GM12801 (cell line): ENCODE data around the gene CD4.

Experiments
- CTCF ChIP-seq: IDR thresholded peaks from one replicate; pipeline ENCODE4 v1.5.1; 2011; ENCODE audit warnings: control low read depth; ENCODE audit not compliant: insufficient read length; ENCODE audit errors: extremely low read depth

The CD4 gene

GRCh38 chr12:6858799-6859198 lies 69.5 kb downstream of the CD4 start:
- no peak for TF ChIP-seq CTCF

DNA sequence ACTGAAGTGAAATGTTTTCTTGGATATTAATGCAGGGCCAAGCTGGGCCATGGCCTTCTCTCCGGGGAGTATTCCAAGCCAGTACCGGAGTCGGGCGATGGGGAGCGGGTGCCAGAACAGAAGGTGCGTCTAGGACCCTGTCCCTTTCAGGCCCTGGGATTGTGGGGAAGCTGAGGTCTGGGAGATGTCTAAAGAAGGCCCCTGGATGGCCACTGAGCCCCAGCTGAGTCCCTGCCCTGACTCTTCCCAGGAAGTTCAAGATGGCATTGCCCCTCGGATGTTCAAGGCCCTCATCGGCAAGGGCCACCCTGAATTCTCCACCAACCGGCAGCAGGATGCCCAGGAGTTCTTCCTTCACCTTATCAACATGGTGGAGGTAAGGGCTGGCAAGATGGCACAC lies 70.8 kb downstream of the CD4 start:
- TF ChIP-seq CTCF, result no peak

GRCh38 chr12:6860942-6861341 lies 71.6 kb downstream of the CD4 start:
- no peak for TF ChIP-seq CTCF

GRCh38 chr12:6861391-6861790 lies 72.1 kb downstream of the CD4 start:
- TF ChIP-seq CTCF, result no peak

GRCh38 chr12:6863033-6863432 lies 73.7 kb downstream of the CD4 start:
- TF ChIP-seq CTCF, result no peak

- TF ChIP-seq CTCF, result no peak
Observed at GRCh38 chr12:6863586-6864321, 74.4 kb downstream of the CD4 start.

- no peak for TF ChIP-seq CTCF
Observed at GRCh38 chr12:6866163-6866919, 77.0 kb downstream of the CD4 start.
